Activated T-helper 1 cell treated with Interleukin-2 at 50 U/mL for 16 hours (primary cell): ENCODE results near the gene EXOC3.
"Not testable (repeated sequence)": the region's sequence is repeated elsewhere in the genome, so short reads cannot be mapped to it uniquely, and the experiment has no call there.

Experiments
- DNase-seq: peaks from one replicate; pipeline ENCODE4 v3.0.0-alpha.2; 2020; ENCODE audit warnings: low read depth

EXOC3 gene

DNA sequence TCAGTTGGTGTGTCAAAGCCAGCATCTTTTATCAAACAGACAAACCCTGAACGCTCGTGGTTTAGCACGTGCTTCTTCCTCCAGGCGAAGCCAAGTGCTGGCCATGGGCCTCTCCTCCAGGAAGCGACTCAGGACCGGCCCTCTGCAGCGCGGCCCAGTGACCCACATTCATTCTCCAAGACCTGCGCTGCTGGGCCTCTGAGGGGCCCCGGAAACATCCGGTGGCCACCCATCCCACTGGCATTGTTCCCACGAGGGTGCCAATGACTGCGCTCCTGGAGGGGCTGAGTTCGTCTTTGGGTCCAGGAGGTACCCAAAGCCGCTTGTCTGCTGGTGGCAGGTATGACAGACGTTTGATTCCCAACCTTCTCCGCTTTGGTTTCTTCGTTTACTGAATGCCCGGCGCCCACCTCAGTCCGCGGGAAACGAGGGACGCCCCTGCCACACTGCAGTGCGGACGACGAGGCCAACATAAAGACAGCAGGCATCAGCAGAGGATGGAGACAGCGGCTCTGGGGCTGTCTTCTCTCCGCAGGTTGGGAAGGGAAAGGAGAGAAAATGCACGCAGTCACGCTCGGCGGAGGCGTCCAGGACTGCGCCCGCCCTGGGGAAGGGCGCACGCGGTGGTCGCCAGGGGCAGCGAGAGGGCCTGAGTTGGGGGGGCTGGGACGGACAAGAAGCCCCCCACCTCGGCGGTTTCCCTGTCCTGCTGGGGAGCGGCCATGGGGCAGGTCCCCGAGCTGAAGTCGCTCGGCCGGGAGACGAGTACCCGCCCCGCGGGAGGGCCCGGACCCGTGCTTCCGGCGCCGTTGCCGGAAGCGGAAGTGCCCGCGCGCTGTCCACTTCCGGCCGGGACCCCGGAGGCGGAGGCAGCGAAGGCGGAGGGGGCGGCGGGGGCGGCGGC lies at the start of gene EXOC3:
TSS of gene EXOC3 (plus strand) at position 842 of the 904 bp plus-strand sequence. CDS start 3,030 bp downstream, outside the sequence.
- peak; percentile 68 for DNase-seq

- DNase-seq: no peak
Observed at GRCh38 chr5:393846-394275, 49.1 kb upstream of the EXOC3 start.

- DNase-seq: no peak
Observed at GRCh38 chr5:394671-395155, 48.3 kb upstream of the EXOC3 start.

GRCh38 chr5:395156-395920 lies 47.6 kb upstream of the EXOC3 start:
- no peak for DNase-seq

DNA sequence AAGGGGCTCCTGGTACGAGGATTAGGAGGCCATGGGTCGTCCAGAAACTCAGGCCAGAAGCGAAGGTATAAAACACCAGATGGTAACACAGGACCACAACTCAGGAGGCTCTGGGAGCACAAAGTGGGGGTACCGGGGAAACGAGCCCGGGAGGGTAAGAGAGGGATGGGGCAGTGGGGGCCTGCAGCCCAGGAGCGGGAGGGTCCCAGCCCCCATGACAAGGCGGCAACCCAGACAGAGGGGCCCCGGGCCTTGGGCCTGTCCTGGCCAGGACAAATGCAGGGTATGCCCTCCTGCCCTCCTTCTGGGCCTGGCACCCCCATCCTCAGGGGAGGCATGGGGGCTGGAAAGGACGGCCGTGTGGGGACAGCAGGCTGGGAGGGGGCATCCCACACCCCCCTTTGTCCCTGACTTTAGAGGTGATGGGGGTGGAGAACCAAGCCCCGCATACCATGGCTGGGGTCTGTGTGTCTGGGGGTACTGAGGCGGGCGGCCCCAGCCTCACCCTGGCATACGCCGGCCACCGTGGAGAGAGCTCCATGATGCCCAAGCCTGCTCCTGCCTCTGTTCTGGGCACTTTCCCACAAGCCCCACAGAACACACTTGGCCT lies 47.0 kb upstream of the EXOC3 start:
- DNase-seq: no peak

DNA sequence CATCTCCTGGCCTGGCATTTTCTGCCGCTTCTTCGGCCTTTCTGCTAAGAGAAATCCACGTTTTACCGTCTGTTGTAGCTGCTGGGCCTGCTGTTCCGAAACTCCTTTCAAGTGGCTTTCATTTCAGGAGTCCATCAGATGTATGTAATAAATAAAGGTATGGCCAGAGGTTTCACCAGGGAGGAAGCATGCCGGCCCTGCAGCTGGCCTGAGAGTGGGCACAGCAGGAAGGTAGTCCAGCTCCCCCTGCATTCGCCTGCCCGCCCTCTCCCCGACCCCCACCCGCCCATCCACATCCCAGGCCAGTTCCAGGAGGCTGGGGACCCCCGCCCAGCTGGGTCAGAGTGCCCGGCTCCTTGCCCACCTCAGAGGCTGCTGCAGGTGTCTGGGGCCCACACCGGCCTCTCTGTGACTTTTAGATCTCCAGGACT lies 46.4 kb upstream of the EXOC3 start:
- DNase-seq: no peak

- not testable (repeated sequence) for DNase-seq
Observed at GRCh38 chr5:398141-398474, 44.9 kb upstream of the EXOC3 start.

DNA sequence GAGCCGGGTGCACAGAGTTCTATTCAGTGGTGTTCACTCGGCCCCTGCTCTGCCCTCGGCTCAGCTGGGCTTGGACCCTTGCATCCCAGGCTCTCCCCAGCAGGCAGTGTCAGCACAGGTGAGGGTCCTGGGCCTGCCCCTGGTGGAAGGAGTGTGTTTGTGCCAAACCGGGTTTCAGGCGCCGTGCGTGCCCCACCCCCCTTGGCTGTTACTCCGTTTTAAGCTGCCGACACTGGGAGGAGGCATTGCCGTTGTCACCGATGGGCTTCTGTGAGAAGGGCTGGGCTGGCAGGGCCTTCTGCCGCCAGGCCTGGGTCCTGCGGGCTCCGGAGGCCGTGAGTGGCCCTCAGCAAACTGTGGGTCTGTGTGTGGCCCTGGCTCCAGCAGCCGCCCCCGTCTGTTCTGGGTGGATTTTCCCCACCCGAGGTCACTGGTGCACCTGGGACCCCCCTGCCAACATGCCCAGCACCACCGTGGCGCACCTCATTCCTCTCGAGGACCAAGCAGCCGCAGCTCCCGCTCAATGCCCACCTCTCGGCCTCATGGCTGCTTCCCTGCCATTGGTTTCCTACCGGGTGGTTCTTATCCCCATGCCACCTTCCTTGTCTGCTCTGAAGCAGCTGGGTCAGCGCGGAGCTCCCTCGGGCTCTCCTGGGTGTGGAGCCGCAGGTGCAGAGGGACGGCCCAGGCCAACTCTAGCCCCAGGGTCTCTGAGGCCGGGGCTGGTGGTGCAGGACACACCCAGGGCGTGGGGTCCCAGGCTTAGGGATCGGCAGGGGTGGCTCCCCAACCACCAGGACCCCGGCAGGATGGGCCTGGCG lies 44.3 kb upstream of the EXOC3 start:
- no peak for DNase-seq

GRCh38 chr5:399296-400281 lies 43.4 kb upstream of the EXOC3 start:
- no peak for DNase-seq

DNA sequence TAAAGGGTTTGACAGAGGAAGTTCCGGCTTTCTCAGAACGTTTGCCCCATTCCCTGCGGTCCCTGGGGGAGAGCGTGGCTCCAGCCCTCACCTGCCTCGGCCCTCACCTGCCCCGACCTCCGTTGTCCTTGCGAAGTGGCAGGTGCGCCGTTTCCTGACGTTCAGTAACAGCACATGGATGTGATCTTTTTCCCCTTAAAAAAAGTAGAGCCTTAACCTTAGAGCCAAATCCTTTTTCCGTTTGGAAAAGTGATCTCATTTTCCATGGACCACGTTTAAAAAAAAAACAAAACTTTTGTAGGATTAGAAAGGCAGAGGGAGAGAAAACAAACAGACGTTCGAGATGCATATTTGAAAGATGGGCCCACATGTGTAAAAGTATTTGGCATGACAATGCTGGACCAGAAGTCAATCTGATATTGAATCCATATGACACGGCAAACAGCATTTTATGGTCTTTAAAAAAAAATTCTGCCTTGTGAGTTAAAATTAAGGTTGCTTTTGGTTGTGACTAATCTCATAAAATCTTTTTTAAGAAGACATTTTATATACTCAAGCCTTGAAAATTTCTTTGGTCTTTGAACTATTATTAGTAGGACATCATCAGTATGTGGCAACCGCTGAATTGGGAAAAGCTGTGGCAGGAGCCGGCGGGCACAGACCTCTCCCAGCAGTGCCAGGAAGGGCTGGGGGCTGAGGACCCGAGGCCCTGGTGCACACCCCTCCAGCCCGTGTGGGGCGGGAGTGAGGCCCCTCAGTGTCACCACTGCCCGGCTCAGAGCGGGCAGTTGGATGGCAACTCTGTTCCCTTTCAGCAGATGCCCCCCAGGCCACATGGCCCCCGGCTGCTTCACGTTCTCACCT lies 42.5 kb upstream of the EXOC3 start:
- no peak for DNase-seq

DNA sequence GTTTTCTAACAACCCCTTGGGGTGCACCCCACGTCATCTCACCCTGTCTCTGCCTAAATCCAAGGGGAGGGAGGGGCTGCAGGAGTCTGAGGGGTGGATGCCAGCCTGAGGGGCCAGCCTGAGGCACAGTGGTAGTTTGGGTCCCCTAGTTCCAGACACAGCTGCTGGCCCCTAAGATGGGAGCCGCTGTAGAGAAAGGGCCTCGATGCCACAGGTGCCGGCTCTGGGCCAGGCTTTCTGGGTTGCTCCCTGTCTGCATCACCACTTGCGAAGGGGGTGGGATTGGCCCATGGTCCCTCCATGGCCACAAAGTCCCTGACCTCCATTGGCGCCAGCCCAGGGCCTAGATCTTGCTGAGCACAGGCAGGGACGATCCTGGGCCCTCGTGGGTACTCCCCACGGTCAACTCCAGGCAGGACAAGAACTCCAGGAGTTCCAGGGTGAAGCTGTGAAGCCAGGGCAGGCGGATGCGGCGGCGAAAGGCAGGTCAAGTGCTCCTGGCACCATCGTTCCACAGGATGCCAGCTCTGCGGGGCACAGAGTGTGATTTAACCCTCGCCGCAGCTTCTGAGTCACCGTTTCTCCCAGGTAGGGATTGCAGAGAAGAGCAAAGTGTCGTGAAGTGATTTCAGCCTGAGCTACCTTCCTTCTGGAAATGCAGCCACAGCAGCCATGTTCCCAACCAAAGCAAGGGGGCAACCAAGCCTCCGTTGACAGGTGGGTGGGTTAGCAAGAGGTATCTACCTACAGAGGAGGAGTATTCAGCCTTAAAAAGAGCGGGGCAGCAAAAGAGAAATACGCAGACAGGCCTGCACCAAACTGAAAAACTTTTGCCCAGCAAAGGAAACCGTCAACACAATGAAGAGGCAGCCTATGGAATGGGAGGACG lies 41.6 kb upstream of the EXOC3 start:
- no peak for DNase-seq

GRCh38 chr5:402219-402614 lies 40.8 kb upstream of the EXOC3 start:
- not testable (repeated sequence) for DNase-seq

- no peak for DNase-seq
Observed at GRCh38 chr5:402615-403359, 40.2 kb upstream of the EXOC3 start.

DNA sequence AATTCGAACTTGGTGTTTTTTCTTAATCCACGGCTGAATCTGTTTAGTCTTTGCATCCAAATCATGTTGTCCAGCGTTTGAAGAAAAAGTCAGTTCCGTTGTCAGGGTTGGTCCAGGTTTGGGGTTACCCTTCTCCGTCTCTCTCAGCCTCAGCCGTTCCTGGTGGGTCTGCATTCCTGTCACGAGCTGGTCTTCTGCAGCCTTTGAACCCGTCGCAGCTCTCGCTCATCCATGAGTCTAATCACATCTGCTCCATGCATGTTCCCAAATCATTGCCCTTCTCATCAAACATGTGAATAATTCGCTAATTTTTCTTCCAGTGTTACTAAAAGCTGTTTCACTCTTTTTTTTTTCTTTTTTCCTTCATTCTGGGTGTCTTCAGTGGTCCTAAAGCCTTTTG lies 39.0 kb upstream of the EXOC3 start:
- no peak for DNase-seq

DNA sequence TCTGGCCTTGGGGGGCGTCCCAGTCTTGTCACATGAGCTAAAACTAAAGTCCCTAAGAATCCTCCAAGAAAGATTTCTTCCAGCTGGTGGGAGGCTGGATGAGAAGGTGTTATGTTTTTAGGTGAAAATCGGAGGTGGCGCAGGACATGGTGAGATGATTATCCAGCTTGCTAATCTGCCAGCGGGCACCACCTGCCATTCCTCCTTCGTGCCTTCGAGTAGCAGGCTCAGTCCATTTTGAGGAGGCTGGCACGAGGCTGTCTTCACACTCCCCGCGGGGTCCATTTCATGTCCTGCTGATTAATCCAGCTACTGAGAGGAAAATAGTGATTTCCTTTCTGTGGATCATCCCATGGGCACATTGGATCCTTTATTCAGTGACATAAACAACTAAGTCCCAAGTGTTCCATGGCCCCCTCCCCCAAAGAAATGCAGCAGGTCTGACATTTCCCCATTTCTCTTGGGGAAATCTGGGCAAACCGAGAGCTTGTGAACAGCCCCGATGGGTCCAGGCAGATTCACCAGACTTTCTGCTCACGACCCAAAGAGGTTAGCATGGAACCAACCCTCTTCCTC lies 38.2 kb upstream of the EXOC3 start:
- DNase-seq: no peak

GRCh38 chr5:405421-405820 lies 37.6 kb upstream of the EXOC3 start:
- DNase-seq: no peak

GRCh38 chr5:406041-406440 lies 36.9 kb upstream of the EXOC3 start:
- no peak for DNase-seq
